Thymus (tissue), 11 donors: ENCODE results near the gene PLEKHN1. TPM values are rescaled to one million over a fixed set of nuclear protein-coding genes. Genes with fewer than 3 reads are reported as not detected.
"Not testable (repeated sequence)": the region's sequence is repeated elsewhere in the genome, so short reads cannot be mapped to it uniquely, and the experiment has no call there.

ENCODE experiments used
- DNase-seq, 9 donors: peaks; one replicate each; pipeline ENCODE4 v3.0.0-alpha.2; 2013; ENCODE audit warnings: low spot score in 9 of 9, low read depth in 6 of 9, missing footprints in 1 of 9
- H3K27ac ChIP-seq, 2 donors: one replicate each; pipeline ENCODE4 v1.5.1; 2013; ENCODE audit warnings: control low read depth in 1 of 2, low read depth in 1 of 2, low read length in 1 of 2, mild to moderate bottlenecking in 1 of 2, moderate library complexity in 1 of 2
- H3K27me3 ChIP-seq, 2 donors: one replicate each; pipeline ENCODE4 v1.5.1; 2013; ENCODE audit warnings: low read length in 1 of 2; ENCODE audit not compliant: control insufficient read depth in 2 of 2, insufficient read depth in 1 of 2
- H3K36me3 ChIP-seq, 2 donors: one replicate each; pipeline ENCODE4 v1.5.1; 2013; ENCODE audit warnings: low read length in 1 of 2, mild to moderate bottlenecking in 1 of 2, moderate library complexity in 1 of 2; ENCODE audit not compliant: control insufficient read depth in 2 of 2, insufficient read depth in 2 of 2
- H3K4me1 ChIP-seq, 2 donors: one replicate each; pipeline ENCODE4 v1.5.1; 2013; ENCODE audit warnings: low read length in 2 of 2; ENCODE audit not compliant: control insufficient read depth in 2 of 2, insufficient read depth in 2 of 2
- H3K4me3 ChIP-seq, 2 donors: one replicate each; pipeline ENCODE4 v1.5.1; 2013; ENCODE audit warnings: low read length in 2 of 2, control low read depth in 1 of 2, mild to moderate bottlenecking in 1 of 2
- H3K9me3 ChIP-seq, 2 donors: one replicate each; pipeline ENCODE4 v1.5.1; 2013; ENCODE audit warnings: low read length in 1 of 2, mild to moderate bottlenecking in 1 of 2; ENCODE audit not compliant: control insufficient read depth in 2 of 2, insufficient read depth in 1 of 2
- WGBS: extraction: QIAGEN DNeasy Blood & Tissue Kit; methylation state at CpG from one replicate; pipeline ENCODE4 v1.1.7; 2013; 5-methylcytosine and 5-hydroxymethylcytosine counted together
- polyA plus RNA-seq: library from polyadenylated mRNA; stranded (reverse); fragments of 200-250 nt; gene quantifications from one replicate; pipeline ENCODE4 v1.2.3, GENCODE V29; 2013
- total RNA-seq: library from RNA; stranded (reverse); fragments of 120-200 nt; gene quantifications from one replicate; pipeline ENCODE4 v1.2.4, GENCODE V29; 2013
- donor health status: healthy.

The PLEKHN1 gene
- total and polyA plus RNA-seq, 2 donors, result 0.14 to 1.7 TPM

GRCh38 chr1:991275-991674 lies 25.0 kb downstream of the PLEKHN1 start:
- H3K4me1 ChIP-seq, H3K27ac ChIP-seq, H3K36me3 ChIP-seq, H3K4me3 ChIP-seq, DNase-seq: not testable (repeated sequence)
- WGBS, result 93% methylated on average over 6 of the region's 6 CpGs
- H3K9me3 ChIP-seq, result peaks cover 3 to 27% of the 10 kb centered on the region in 2 donors
- H3K27me3 ChIP-seq, result peaks cover 3 to 17% of the 10 kb centered on the region in 2 donors

GRCh38 chr1:991895-992294 lies 25.6 kb downstream of the PLEKHN1 start:
- Histone ChIP-seq H3K27me3 (peaks cover 3 to 19% of the 10 kb centered on the region in 2 donors), H3K9me3 (peaks cover 3 to 29% of the 10 kb centered on the region in 2 donors)

GRCh38 chr1:992362-992761 lies 26.1 kb downstream of the PLEKHN1 start:
- Histone ChIP-seq H3K4me3 (no peak overlapping the region), H3K27me3 (peaks cover 5 to 24% of the 10 kb centered on the region in 2 donors), H3K9me3 (peaks cover 3 to 31% of the 10 kb centered on the region in 2 donors), H3K4me1 (peaks cover 3 to 18% of the 10 kb centered on the region in 2 donors), H3K27ac (no peak overlapping the region), H3K36me3 (no peaks in the 10 kb centered on the region)
- DNase-seq, result no peak
- 95% methylated on average over 7 of the region's 7 CpGs for WGBS

More at GRCh38 chr1:991895-992294, 25.6 kb downstream of the PLEKHN1 start:
- no peak for DNase-seq
- H3K36me3 ChIP-seq, result no peaks in the 10 kb centered on the region
- peaks cover 3 to 14% of the 10 kb centered on the region in 2 donors for H3K4me1 ChIP-seq
- H3K27ac ChIP-seq, result no peak overlapping the region
- no peak overlapping the region for H3K4me3 ChIP-seq
- 97% methylated on average over 10 of the region's 10 CpGs for WGBS

- Histone ChIP-seq H3K9me3 (peaks cover 3 to 31% of the 10 kb centered on the region in 2 donors), H3K27ac (no peak overlapping the region), H3K4me1 (peaks cover 8 to 30% of the 10 kb centered on the region in 2 donors), H3K27me3 (peaks cover 15 to 35% of the 10 kb centered on the region in 2 donors), H3K4me3 (no peak overlapping the region), H3K36me3 (peaks cover 0 to 4% of the 10 kb centered on the region in 2 donors)
- no peak for DNase-seq
- 80% methylated on average over 15 of the region's 15 CpGs for WGBS
Observed at GRCh38 chr1:993379-993995, 27.2 kb downstream of the PLEKHN1 start.

GRCh38 chr1:994546-994945 lies 28.3 kb downstream of the PLEKHN1 start:
- H3K27ac ChIP-seq, H3K36me3 ChIP-seq, H3K4me3 ChIP-seq, DNase-seq: not testable (repeated sequence)
- peaks cover 15 to 32% of the 10 kb centered on the region in 2 donors for H3K4me1 ChIP-seq
- WGBS, result 83% methylated on average over 6 of the region's 6 CpGs
- peaks cover 19 to 44% of the 10 kb centered on the region in 2 donors for H3K27me3 ChIP-seq
- H3K9me3 ChIP-seq, result peaks cover 3 to 29% of the 10 kb centered on the region in 2 donors

- H3K27me3 ChIP-seq, result peaks cover 29 to 53% of the 10 kb centered on the region in 2 donors
Observed at GRCh38 chr1:995665-996633, 29.7 kb downstream of the PLEKHN1 start.

GRCh38 chr1:996851-997712 lies 30.8 kb downstream of the PLEKHN1 start:
- no peak overlapping the region for H3K27ac ChIP-seq
- peaks cover 32 to 45% of the 10 kb centered on the region in 2 donors for H3K4me1 ChIP-seq
- peaks cover 0 to 4% of the 10 kb centered on the region in 2 donors for H3K36me3 ChIP-seq
- H3K27me3 ChIP-seq, result peaks cover 38 to 65% of the 10 kb centered on the region in 2 donors
- 69% methylated on average over 24 of the region's 24 CpGs for WGBS
- no peak overlapping the region for H3K4me3 ChIP-seq
- H3K9me3 ChIP-seq, result peaks cover 4 to 21% of the 10 kb centered on the region in 2 donors
- no peak for DNase-seq

More at GRCh38 chr1:995665-996633, 29.7 kb downstream of the PLEKHN1 start:
- Histone ChIP-seq H3K4me3 (no peak overlapping the region), H3K36me3 (peaks cover 0 to 4% of the 10 kb centered on the region in 2 donors), H3K27ac (no peak overlapping the region), H3K9me3 (peaks cover 4 to 27% of the 10 kb centered on the region in 2 donors), H3K4me1 (peaks cover 23 to 40% of the 10 kb centered on the region in 2 donors)
- peak in 2 of 9 donors; percentile 42 to 58 for DNase-seq
- 28% methylated on average over 30 of the region's 30 CpGs for WGBS

- H3K27me3 ChIP-seq, result peaks cover 38 to 68% of the 10 kb centered on the region in 2 donors
- WGBS, result 80% methylated on average over 3 of the region's 3 CpGs
- H3K27ac ChIP-seq, result no peak overlapping the region
- peaks cover 0 to 4% of the 10 kb centered on the region in 2 donors for H3K36me3 ChIP-seq
- no peak overlapping the region for H3K4me3 ChIP-seq
- peaks cover 32 to 45% of the 10 kb centered on the region in 2 donors for H3K4me1 ChIP-seq
- DNase-seq, result no peak
- peaks cover 4 to 16% of the 10 kb centered on the region in 2 donors for H3K9me3 ChIP-seq
Observed at GRCh38 chr1:997713-997992, 31.4 kb downstream of the PLEKHN1 start.
